HG03060 (cell line): Measurements from ENCODE around the gene DPP7.
"Not testable (repeated sequence)": the region's sequence is repeated elsewhere in the genome, so short reads cannot be mapped to it uniquely, and the experiment has no call there.

Experiments
- ATAC-seq: cut with Tn5 transposase; IDR thresholded peaks from one replicate; pipeline ENCODE4 v1.9.1; 2021; ENCODE audit warnings: low read depth, moderate number of reproducible peaks; ENCODE audit not compliant: unreplicated experiment

Gene DPP7

DNA sequence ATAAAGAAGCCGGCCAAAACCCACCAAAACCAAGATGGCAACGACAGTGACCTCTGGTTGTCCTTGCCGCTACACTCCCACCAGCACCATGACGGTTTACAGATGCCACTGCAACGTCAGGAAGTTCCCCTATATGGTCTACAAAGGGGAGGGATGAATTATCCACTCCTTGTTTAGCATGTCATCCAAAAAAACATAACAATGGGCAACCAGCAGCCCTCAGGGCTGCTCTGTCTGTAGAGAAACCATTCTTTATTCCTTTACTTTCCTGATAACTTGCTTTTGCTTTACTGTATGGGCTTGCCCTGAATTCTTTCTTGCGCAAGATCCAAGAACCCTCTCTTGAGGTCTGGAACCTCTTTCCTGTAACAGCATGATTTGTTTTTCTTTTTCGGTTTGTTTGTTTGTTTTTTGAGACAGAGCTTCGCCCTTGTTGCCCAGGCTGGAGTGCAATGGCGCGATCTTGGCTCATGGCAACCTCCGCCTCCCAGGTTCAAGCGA is 39.2 kb downstream of the DPP7 start:
- no peak for ATAC-seq

DNA sequence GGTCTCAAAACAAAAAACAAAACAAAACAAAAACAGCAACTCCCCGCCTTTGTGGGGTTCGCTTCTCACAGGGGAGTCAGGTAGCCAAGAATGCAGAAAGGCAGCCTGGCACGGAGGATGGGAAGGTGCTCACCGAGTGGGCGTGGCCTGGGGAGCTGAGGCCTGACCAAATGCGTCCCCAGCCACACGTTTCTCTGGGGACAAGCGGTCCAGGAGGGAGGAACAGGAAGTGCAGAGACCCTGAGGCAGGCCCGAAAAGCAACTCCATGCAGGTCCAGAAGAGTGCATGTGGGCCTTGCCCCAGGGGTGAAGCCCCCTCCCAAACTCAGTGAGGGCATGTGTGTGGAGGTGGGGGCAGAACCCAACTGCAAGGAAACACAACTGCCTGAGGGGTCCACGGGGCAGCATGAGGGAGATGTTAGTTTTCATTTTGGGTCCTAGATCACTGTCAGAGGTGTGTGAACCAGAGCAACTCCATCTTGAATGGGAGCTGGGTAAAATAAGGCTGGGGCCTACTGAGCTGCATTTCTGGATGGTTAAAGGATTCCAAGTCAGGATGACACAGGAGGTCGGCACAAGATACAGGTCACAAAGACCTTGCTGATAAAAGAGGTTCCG is 39.8 kb downstream of the DPP7 start:
- ATAC-seq: no peak

- no peak for ATAC-seq
These were observed 40.5 kb downstream of the DPP7 start for GRCh38 chr9:137073992-137074399.

DNA sequence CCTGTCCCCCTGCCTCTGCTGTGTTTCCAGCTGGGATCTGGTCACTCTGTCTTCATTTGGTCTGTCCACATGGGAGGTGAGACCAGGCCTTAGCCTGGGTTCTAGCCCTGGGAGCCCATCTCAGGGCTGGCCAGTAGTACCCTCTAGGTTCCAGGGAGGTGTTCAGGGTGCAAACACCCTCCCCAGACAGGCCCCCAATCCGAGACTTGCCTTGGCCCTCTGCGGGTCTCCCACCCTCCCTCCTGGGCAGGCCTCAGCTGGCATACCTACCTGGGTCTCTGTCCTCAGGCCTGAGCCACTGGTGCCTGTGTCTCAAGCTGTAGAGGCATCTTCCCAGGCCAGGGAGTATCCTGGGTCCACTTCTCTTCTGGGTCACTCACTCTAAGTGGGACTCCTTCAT is 43.3 kb downstream of the DPP7 start:
- no peak for ATAC-seq

- ATAC-seq: no peak
These were observed 43.6 kb downstream of the DPP7 start for GRCh38 chr9:137070906-137071275.

DNA sequence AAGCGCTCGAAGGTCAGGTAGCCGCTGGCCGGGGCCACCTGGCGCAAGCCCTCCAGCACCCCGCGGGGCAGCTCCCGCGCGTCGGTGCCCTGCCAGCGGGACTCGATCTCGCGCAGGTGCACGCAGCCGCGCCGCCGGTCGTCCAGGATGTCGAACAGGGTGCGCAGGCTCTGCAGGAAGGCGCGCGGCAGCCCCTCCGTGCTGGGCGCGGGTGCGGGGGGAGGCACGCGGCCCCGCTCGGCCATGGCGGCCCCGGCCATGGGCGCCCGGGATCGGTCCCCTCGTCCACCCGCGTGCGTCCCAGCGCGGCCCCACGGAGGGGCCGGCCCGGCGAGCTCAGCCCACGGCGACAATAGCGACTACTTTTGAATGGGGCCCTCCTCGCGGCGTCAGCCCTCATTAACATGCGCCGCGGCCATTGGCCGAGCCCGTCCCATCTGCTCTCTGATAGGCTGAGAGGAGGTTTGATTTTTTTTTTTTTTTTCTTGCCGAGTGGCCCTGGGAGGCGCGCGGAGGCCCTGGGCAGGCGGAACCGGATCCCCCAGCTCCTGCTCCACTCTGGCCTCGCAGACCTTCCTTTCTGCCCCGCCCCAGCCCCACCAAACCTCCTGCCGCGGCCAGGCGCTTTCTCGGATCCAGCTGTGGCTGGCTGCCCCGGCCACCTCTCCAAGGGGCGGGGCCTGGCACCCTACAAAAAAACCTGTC is 44.2 kb downstream of the DPP7 start, which contains the start of gene SAPCD2:
SAPCD2 (minus strand) TSS at position 357 of the 705 bp plus-strand sequence; CDS start at position 260, 97 bp downstream.
- ATAC-seq: peak; percentile 61

DNA sequence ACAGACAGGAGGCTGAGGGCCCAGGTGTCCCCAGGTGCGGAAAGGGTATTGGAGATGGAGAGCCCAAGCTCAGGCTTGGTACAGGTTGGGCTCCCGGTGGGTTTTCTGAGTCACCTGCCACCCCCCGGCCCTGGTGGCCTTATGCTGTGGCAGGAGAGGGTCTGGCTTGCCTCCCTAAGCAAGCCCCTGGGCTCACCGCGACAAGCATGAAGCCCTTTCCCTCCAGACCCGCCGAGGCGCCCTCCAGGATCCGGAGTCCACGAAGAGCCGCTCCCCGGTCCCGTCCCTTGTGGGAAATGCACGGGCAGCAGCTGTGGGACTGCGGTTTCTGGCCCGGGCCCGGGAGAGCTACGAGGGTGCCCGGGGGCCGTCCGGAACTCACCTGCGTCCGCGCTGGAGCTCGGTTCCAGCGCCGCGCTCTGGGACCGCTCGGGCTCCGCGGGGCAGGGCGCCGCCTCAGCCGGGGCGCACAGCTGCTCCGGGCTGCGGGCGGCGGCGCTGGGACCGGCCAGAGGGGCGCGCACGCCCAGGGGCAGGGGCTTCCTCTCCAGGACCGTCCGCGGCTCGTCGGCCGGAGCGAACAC is 44.9 kb downstream of the DPP7 start:
- ATAC-seq: no peak

DNA sequence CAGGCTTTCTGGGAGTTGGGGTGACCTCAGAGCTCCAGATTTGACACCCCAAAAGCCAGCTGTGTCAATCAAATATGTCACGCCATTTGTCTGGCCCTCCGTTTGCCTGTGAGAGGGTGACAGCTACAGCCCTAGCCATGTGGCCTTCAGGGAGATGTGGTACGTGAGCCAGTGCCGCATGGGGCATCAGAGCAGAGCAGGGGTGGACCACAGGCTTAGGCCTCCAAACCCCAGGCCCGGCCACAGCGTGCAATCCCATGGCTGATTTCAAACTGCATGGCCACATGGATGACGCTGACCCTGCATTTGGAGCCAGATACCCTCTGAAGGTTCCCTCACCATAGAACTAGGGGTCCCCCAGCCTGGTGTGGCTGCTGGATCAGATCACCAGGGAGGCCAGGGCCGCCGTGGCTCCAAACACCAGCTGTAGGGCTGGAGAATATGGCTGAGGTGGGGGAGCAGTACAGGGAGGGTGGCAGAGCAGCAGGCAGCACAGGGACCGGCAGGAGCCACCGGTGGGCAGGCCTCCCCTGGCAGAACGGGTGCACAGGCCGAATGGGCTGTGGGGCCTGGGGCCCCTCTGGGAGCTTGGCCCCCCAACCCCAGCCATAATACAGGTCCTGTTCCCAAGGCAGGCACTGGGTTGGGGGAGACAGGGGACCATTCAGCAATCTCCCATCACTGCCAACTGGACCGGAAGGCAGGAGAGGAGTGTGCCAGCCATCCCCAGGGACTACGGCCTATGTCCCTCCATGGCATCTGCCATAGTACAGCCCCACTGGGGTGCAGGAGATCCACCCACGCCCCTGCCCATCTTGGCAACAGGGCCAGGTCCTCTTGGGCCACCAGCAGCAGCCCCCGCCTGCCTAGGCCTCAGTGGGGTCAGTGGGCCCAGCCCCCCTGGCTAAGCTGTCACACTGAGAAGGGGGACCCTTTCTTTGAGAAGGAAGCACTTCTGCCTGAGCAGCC is 45.7 kb downstream of the DPP7 start:
- ATAC-seq: no peak

GRCh38 chr9:137067860-137068538 is 46.5 kb downstream of the DPP7 start:
- ATAC-seq: no peak

DNA sequence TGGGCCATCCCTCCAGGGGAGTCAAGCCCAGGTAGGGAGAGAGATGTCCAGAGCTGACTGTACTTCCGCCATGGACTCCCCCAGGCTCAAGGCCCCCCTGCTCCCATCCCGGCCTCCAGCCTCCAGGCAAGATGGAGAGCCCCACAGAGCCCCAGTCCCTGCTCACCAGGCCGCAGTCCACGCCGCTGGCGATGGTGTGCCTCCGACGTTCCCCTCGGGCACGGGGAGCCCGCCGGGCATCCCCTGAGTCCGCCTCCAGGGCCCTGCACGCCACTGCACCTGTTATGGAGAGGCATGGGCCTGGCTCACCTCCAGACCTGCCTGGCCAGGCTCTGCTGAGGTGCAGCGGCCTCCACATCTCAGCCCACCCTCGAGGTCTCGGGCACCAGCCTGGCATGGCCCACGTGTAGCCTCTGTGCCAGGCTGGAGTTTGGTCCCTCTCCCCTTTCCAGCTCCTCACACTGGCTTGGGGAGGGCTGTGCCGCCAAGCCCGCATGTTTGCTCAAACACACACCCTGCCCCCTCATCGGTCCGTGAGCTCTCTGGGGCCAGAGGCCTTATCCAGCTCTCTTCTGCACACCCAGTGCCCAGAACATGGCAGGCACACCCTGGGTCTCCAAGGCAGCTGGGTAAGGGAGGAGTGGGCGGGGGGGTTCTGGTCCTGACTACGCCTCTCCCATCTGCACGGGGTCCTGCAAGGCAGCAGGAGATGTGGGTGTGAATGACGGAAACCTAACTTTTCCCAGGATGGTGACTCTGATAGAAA is 48.3 kb downstream of the DPP7 start:
- ATAC-seq: no peak

GRCh38 chr9:137065336-137065967 is 49.1 kb downstream of the DPP7 start:
- ATAC-seq: no peak

DNA sequence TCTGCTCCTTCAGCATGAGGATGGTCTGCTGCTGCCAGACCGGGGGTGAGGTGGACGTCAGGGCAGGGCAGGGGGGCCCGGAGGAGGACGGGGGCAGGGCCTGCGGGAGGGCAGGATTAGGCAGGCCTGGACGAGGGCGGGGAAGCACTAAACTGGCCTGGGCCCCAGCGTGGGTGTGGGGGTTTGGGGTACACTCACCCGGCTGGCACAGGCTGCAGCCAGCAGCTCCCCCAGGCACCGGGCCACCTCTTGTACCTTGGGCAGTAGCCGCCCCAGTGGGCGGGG is 49.7 kb downstream of the DPP7 start:
- no peak for ATAC-seq

GRCh38 chr9:137064027-137064879 is 50.3 kb downstream of the DPP7 start:
- no peak for ATAC-seq

GRCh38 chr9:137063311-137064026 is 51.1 kb downstream of the DPP7 start:
- no peak for ATAC-seq

GRCh38 chr9:137062798-137063197 is 51.7 kb downstream of the DPP7 start:
- not testable (repeated sequence) for ATAC-seq

DNA sequence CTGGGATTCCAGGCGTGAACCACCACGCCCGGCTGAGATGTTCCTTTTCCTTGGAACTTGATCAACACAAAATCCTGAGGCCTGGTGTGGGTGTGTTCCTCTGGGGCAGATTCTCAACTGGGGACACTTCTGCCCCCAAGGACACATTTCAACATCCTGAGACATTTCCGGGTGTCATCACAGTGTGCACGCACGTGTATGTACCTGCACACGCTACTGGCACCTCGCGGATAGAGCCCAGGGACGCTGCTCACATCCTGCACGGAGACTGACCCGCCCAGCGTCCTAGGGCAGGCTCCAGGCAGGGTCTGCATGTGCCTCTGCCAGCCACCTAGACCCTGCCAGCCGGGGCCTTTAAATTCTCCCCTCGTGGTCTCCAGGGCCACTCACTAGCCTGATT is 52.1 kb downstream of the DPP7 start:
- no peak for ATAC-seq
